Measurements from ENCODE around the gene CNDP2.
"Not testable (repeated sequence)": the region's sequence is repeated elsewhere in the genome, so short reads cannot be mapped to it uniquely, and the experiment has no call there.

CNDP2 gene

GRCh38 chr18:74544898-74545297 is 48.7 kb downstream of the CNDP2 start:
- TF ChIP-seq JUND (IDR thresholded peaks at IDR 0.05; ENCODE audit: low read depth) = no peak
- in situ Hi-C loops (cut with HindIII; ENCODE audit: low pct_unique_long_range_greater_than_20kb, low sequenced_read_pairs) = no loop called here
- no peak for DNase-seq (ENCODE audit: low read depth in 1 of 2, low spot score in 1 of 2)

GRCh38 chr18:74546007-74546406 is 49.8 kb downstream of the CNDP2 start:
- no peak for DNase-seq (ENCODE audit: low read depth in 1 of 2, low spot score in 1 of 2)
- in situ Hi-C loops (cut with HindIII; ENCODE audit: low pct_unique_long_range_greater_than_20kb, low sequenced_read_pairs) = no loop called here
- no peak for TF ChIP-seq JUND (IDR thresholded peaks at IDR 0.05; ENCODE audit: low read depth)

- in situ Hi-C loops (cut with HindIII; ENCODE audit: low pct_unique_long_range_greater_than_20kb, low sequenced_read_pairs) = no loop called here
- peak in 1 of 2 experiments; percentile 11 for DNase-seq (ENCODE audit: low read depth in 1 of 2, low spot score in 1 of 2)
- TF ChIP-seq JUND (IDR thresholded peaks at IDR 0.05; ENCODE audit: low read depth) = no peak
These were observed 50.8 kb downstream of the CNDP2 start for GRCh38 chr18:74546751-74547530.

GRCh38 chr18:74547860-74548259 is 51.7 kb downstream of the CNDP2 start:
- no peak for DNase-seq (ENCODE audit: low read depth in 1 of 2, low spot score in 1 of 2)
- no peak for TF ChIP-seq JUND (IDR thresholded peaks at IDR 0.05; ENCODE audit: low read depth)
- in situ Hi-C loops (cut with HindIII; ENCODE audit: low pct_unique_long_range_greater_than_20kb, low sequenced_read_pairs) = no loop called here

DNA sequence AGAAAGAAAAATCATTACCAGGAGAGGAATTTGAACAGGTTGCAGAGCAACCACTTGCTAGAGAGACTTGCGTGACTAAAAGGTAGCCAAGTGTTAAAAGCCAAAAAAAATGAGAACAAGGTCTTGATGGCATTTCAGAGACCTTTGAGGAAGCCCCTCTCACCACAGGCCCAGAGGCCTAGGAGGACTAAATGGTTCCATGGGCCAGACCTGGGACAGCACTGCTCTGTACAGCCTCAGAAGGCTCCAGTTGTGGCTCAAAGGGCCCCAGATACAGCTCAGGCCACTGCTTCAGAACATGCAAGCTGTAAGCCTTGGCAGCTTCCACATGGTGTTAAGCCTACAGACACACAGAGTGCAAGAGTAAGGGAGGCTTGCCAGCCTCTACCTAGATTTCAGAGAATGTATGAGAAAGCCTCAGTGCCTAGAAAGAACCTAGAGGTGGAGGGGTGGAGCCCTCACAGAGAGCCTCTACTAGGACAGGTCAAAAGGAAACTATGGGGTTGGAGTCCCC is 53.5 kb downstream of the CNDP2 start:
- no peak for TF ChIP-seq JUND (IDR thresholded peaks at IDR 0.05; ENCODE audit: low read depth)
- in situ Hi-C loops (cut with HindIII; ENCODE audit: low pct_unique_long_range_greater_than_20kb, low sequenced_read_pairs) = no loop called here
- DNase-seq (ENCODE audit: low read depth in 1 of 2, low spot score in 1 of 2) = no peak

- in situ Hi-C loops (cut with HindIII; ENCODE audit: low pct_unique_long_range_greater_than_20kb, low sequenced_read_pairs) = no loop called here
- no peak for TF ChIP-seq JUND (IDR thresholded peaks at IDR 0.05; ENCODE audit: low read depth)
- no peak for DNase-seq (ENCODE audit: low read depth in 1 of 2, low spot score in 1 of 2)
These were observed 54.7 kb downstream of the CNDP2 start for GRCh38 chr18:74550886-74551285.

- DNase-seq (ENCODE audit: low read depth in 1 of 2, low spot score in 1 of 2) = no peak
- no peak for TF ChIP-seq JUND (IDR thresholded peaks at IDR 0.05; ENCODE audit: low read depth)
- in situ Hi-C loops (cut with HindIII; ENCODE audit: low pct_unique_long_range_greater_than_20kb, low sequenced_read_pairs) = no loop called here
These were observed 55.3 kb downstream of the CNDP2 start for GRCh38 chr18:74551452-74551851.

DNA sequence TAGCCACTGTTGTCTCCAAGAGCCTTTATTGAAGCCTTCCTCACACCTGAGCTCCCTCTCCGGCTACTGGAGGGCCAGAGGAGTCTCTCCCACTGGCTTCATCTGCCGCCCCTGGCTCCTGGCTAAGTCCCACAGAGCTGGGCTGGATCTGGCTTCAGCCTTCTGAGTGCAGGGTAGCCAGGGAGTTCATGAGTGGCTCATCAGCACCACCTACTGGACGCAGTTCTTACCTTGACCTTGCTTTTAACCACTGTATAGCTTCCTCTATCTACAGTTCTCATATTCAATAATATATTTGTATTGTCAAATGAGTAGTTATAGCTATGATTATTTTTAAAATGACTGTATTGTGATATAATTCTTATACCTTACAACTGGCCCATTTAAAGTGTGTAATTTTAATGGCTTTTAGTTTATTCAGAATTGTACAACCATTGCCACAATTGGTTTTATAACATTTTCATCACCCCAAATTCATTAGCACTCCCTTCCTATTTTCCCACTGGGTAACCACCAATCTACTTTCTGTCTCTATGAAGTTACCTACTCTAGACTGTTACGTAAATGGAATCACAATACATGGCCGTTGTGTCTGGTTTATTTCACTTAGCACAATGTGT is 55.9 kb downstream of the CNDP2 start:
- in situ Hi-C loops (cut with HindIII; ENCODE audit: low pct_unique_long_range_greater_than_20kb, low sequenced_read_pairs) = no loop called here
- DNase-seq (ENCODE audit: low read depth in 1 of 2, low spot score in 1 of 2) = peak; percentile 71 to 82
- no peak for TF ChIP-seq JUND (IDR thresholded peaks at IDR 0.05; ENCODE audit: low read depth)

DNA sequence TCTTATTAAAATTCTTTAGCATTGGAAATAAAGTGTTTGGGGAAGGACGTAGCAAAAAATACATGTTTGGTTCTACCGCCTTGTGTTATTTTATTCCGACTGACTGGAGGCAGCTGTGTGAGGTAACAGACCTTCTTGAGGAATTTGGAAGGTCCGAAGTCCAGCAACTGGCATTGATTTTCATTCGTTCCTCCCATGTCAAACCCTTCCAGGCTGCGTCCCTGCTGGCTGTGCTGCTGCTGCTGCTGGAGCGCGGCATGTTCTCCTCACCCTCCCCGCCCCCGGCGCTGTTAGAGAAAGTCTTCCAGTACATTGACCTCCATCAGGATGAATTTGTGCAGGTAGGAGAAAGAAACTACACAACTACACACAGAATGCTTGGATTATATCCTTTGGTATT is 60.0 kb downstream of the CNDP2 start:
- in situ Hi-C loops (cut with HindIII; ENCODE audit: low pct_unique_long_range_greater_than_20kb, low sequenced_read_pairs) = no loop called here
- TF ChIP-seq JUND (IDR thresholded peaks at IDR 0.05; ENCODE audit: low read depth) = no peak
- DNase-seq (ENCODE audit: low read depth in 1 of 2, low spot score in 1 of 2) = no peak

GRCh38 chr18:74558096-74558495 is 61.9 kb downstream of the CNDP2 start:
- in situ Hi-C loops (cut with HindIII; ENCODE audit: low pct_unique_long_range_greater_than_20kb, low sequenced_read_pairs) = no loop called here
- DNase-seq (ENCODE audit: low read depth in 1 of 2, low spot score in 1 of 2) = no peak
- no peak for TF ChIP-seq JUND (IDR thresholded peaks at IDR 0.05; ENCODE audit: low read depth)

- TF ChIP-seq JUND (IDR thresholded peaks at IDR 0.05; ENCODE audit: low read depth) = no peak
- in situ Hi-C loops (cut with HindIII; ENCODE audit: low pct_unique_long_range_greater_than_20kb, low sequenced_read_pairs) = no loop called here
- peak in 1 of 2 experiments; percentile 24 for DNase-seq (ENCODE audit: low read depth in 1 of 2, low spot score in 1 of 2)
These were observed 66.1 kb downstream of the CNDP2 start for GRCh38 chr18:74562131-74562730.

DNA sequence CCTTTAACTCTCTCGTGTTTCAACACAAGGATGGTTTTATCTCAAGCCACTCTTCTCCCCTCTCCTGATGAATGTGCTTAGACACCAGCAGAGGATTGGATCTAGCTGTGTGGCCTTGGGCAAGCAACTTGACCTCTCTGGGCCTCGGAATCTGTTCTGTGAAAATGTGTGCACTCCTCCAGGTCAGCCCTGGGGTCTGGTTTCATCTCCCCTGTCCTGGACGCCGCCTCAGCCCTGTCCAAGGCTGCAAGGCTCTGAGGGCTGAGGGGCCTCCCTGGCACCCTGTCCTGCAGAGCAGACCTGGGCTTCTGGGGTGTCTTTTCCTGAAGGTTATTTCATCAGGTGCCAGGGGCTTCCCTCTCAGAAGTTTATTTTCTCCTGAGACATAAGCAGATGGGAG is 66.6 kb downstream of the CNDP2 start:
- DNase-seq (ENCODE audit: low read depth in 1 of 2, low spot score in 1 of 2) = no peak
- in situ Hi-C loops (cut with HindIII; ENCODE audit: low pct_unique_long_range_greater_than_20kb, low sequenced_read_pairs) = no loop called here
- no peak for TF ChIP-seq JUND (IDR thresholded peaks at IDR 0.05; ENCODE audit: low read depth)

DNA sequence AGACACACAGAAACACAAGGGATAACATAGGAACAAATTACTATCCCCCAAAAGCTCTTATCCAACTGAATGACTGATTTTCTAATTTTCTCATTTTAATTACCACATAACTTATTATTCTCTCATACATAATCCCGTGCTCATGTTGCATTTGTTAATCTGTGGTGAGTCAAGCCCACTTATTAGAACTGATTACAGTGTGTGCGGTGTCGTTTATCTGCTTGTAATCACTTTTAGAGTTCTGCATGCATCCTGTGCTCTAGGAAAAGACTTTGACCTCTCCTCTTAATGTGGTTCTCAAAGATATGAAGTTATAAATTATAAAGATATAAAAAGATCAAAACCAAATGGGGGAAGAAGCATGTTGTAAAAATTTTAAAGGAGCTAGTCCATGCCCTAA is 67.8 kb downstream of the CNDP2 start:
- TF ChIP-seq JUND (IDR thresholded peaks at IDR 0.05; ENCODE audit: low read depth) = no peak
- in situ Hi-C loops (cut with HindIII; ENCODE audit: low pct_unique_long_range_greater_than_20kb, low sequenced_read_pairs) = no loop called here

DNA sequence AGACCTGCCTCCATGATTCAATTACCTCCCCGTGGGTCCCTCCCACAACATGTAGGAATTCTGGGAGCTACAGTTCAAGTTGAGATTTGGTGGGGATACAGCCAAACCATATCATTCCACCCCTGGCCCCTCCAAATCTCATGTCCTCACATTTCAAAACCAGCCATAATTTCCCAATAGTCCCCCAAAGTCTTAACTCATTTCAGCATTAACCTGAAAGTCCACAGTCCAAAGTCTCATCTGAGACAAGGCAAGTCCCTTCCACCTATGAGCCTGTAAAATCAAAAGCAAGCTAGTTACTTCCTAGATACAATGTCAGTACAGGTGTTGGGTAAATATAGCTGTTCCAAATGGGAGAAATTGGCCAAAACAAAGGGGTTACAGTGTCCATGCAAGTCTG is 69.0 kb downstream of the CNDP2 start:
- DNase-seq (ENCODE audit: low read depth in 1 of 2, low spot score in 1 of 2); in situ Hi-C loops (cut with HindIII; ENCODE audit: low pct_unique_long_range_greater_than_20kb, low sequenced_read_pairs): not testable (repeated sequence)

More for the DNA sequence above, 67.8 kb downstream of the CNDP2 start:
- DNase-seq (ENCODE audit: low read depth in 1 of 2, low spot score in 1 of 2) = no peak

DNA sequence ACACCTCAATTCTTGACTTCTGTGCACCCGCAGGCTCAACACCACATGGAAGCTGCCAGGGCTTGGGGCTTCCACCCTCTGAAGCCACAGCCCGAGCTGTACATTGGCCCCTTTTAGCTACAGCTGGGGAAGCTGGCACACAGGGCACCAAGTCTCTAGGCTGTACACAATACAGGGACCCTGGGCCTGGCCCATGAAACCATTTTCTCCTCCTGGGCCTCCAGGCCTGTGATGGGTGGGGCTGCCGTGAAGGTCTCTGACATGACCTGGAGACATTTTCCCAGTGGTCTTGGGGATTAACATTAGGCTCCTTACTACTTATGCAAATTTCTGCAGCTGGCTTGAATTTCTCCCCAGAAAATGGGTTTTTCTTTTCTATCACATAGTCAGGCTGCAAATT is 69.8 kb downstream of the CNDP2 start:
- DNase-seq (ENCODE audit: low read depth in 1 of 2, low spot score in 1 of 2); in situ Hi-C loops (cut with HindIII; ENCODE audit: low pct_unique_long_range_greater_than_20kb, low sequenced_read_pairs): not testable (repeated sequence)

Data from T47D (cell line).